Lower lobe of right lung (tissue), 2 donors: ENCODE results near the gene GLTP. TPM values are rescaled to one million over a fixed set of nuclear protein-coding genes. Genes with fewer than 3 reads are reported as not detected.
A peak's percentile ranks its signal among the peaks of the same experiment; 100 is the strongest.
"Not testable (repeated sequence)": the region's sequence is repeated elsewhere in the genome, so short reads cannot be mapped to it uniquely, and the experiment has no call there.

Experiments used
- ATAC-seq, 2 donors: fragments of 200-7000 bp; cut with Tn5 transposase; one replicate each; pipeline ENCODE4 v1.9.1; 2020 to 2022; ENCODE audit warnings: mild to moderate bottlenecking in 2 of 2, moderate library complexity in 2 of 2
- DNase-seq: peaks from one replicate; pipeline ENCODE4 v3.0.0-alpha.2; 2020
- H3K27ac ChIP-seq: fragments of 200-600 bp; one replicate; pipeline ENCODE4 v1.8.0; 2022
- H3K27me3 ChIP-seq: fragments of 200-600 bp; one replicate; pipeline ENCODE4 v1.8.0; 2022; ENCODE audit warnings: low read depth
- H3K36me3 ChIP-seq: fragments of 200-600 bp; one replicate; pipeline ENCODE4 v1.8.0; 2022; ENCODE audit warnings: mild to moderate bottlenecking
- H3K4me1 ChIP-seq: fragments of 200-600 bp; one replicate; pipeline ENCODE4 v1.8.0; 2022
- H3K4me3 ChIP-seq: fragments of 200-600 bp; one replicate; pipeline ENCODE4 v1.8.0; 2022; ENCODE audit warnings: mild to moderate bottlenecking
- H3K9me3 ChIP-seq: fragments of 200-600 bp; one replicate; pipeline ENCODE4 v1.8.0; 2022
- CTCF ChIP-seq: fragments of 200-600 bp; IDR thresholded peaks from one replicate; pipeline ENCODE4 v1.8.0; 2022; ENCODE audit warnings: antibody characterized with exemption, mild to moderate bottlenecking
- intact Hi-C: fragments of 100-400 bp; cut with DNase I; formaldehyde crosslinking; loops from one replicate; pipeline ENCODE4 v1.11.0; 2022
- total RNA-seq: library from RNA; stranded (reverse); fragmentation: NEBNext Ultra II Directional; extraction: Animal tissue kit (Norgen Biotek cat#: 25700); gene quantifications from one replicate; pipeline ENCODE4 v1.2.1, GENCODE V29; 2021
- donor health status: DM: no; HTN: yes; CAD: no; lungs with severe emphysema.

GLTP gene
- total RNA-seq, 1 donor from 2014 or later, result 45.3 TPM

- Histone ChIP-seq H3K36me3 (peaks cover 11% of the 10 kb centered on the region), H3K4me1 (peaks cover 33% of the 10 kb centered on the region), H3K27me3 (no peaks in the 10 kb centered on the region), H3K4me3 (no peak overlapping the region), H3K27ac (peak overlapping the region; percentile 76), H3K9me3 (no peaks in the 10 kb centered on the region)
- ATAC-seq (peak; percentile 83 to 84), DNase-seq (no peak)
- no peak for TF ChIP-seq CTCF
- intact Hi-C loops, result no loop called here
Measured at GRCh38 chr12:109864916-109865315, 15.4 kb downstream of the GLTP start.

- Histone ChIP-seq H3K27ac (peak overlapping the region; percentile 76), H3K4me3 (no peak overlapping the region), H3K4me1 (peaks cover 33% of the 10 kb centered on the region), H3K27me3 (no peaks in the 10 kb centered on the region), H3K36me3 (peaks cover 11% of the 10 kb centered on the region), H3K9me3 (no peaks in the 10 kb centered on the region)
- no peak for TF ChIP-seq CTCF
- DNase-seq (no peak), ATAC-seq (peak; percentile 93 to 94)
- intact Hi-C loops, result no loop called here
Measured at GRCh38 chr12:109863847-109864712, 16.3 kb downstream of the GLTP start.

- H3K27me3 ChIP-seq, H3K4me3 ChIP-seq, H3K27ac ChIP-seq, intact Hi-C loops, ATAC-seq, H3K9me3 ChIP-seq, DNase-seq: not testable (repeated sequence)
- Histone ChIP-seq H3K4me1 (peaks cover 23% of the 10 kb centered on the region), H3K36me3 (peaks cover 24% of the 10 kb centered on the region)
Measured at GRCh38 chr12:109862491-109862890, 17.9 kb downstream of the GLTP start.

- Histone ChIP-seq H3K9me3 (no peaks in the 10 kb centered on the region), H3K27me3 (no peaks in the 10 kb centered on the region), H3K4me3 (no peak overlapping the region), H3K4me1 (peaks cover 23% of the 10 kb centered on the region), H3K27ac (no peak overlapping the region), H3K36me3 (peaks cover 31% of the 10 kb centered on the region)
- intact Hi-C loops, result no loop called here
- TF ChIP-seq CTCF, result no peak
- no peak for ATAC-seq
- no peak for DNase-seq
Measured at GRCh38 chr12:109861689-109862314, 18.5 kb downstream of the GLTP start.

- no peak for ATAC-seq
- Histone ChIP-seq H3K27ac (no peak overlapping the region), H3K4me3 (no peak overlapping the region), H3K4me1 (peaks cover 23% of the 10 kb centered on the region), H3K36me3 (peaks cover 39% of the 10 kb centered on the region), H3K27me3 (no peaks in the 10 kb centered on the region), H3K9me3 (no peaks in the 10 kb centered on the region)
- no peak for TF ChIP-seq CTCF
- no peak for DNase-seq
- intact Hi-C loops, result no loop called here
Measured at GRCh38 chr12:109860977-109861376, 19.4 kb downstream of the GLTP start.

- H3K4me3 ChIP-seq, result no peak overlapping the region
- H3K9me3 ChIP-seq, result no peaks in the 10 kb centered on the region
- intact Hi-C loops, result no loop called here
- no peak overlapping the region for H3K27ac ChIP-seq
- H3K4me1 ChIP-seq, result peaks cover 3% of the 10 kb centered on the region
- H3K36me3 ChIP-seq, result peaks cover 61% of the 10 kb centered on the region
- DNase-seq, result no peak
- no peaks in the 10 kb centered on the region for H3K27me3 ChIP-seq
- no peak for ATAC-seq
- no peak for TF ChIP-seq CTCF
Measured at GRCh38 chr12:109858764-109859163, 21.6 kb downstream of the GLTP start.
